Esophagus squamous epithelium (tissue), 4 donors: Measurements from ENCODE around the gene MMS19.

Experiments
- POLR2A ChIP-seq, 4 donors: fragments of 450-650 bp; IDR thresholded peaks; one replicate each; pipeline ENCODE4 v1.6.1; 2017; ENCODE audit warnings: antibody characterized with exemption in 4 of 4, mild to moderate bottlenecking in 4 of 4, moderate library complexity in 3 of 4
- TF ChIP-seq, protein P1 (sequence below), 6 experiments: fragments of 450-650 bp in 4 of 6; fragments of 200-600 bp in 2 of 6; sonication (generic) in 2 of 6; IDR thresholded peaks; one replicate each; pipeline ENCODE4 v1.5.1; 2016 to 2019; ENCODE audit warnings: antibody characterized with exemption in 6 of 6, mild to moderate bottlenecking in 4 of 6, moderate library complexity in 4 of 6

DNA sequence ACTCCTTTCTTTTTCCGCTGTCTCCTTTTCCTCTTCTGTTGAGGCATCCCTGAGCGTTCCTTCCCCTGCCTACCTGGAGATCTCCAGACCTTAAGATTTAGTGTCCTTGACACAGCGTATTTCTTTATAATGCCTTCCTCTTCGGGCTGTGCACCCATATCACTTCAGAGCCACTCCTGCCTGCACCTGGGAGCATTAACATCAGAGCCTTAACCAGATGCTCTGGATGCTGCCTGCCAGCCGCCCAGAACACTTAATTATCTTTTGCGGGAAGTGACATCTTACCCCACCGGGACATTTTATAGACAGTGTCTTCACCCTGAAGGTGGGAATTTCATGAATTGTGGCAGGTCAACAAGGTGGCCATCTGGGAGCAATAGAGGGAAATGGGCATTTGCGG is 24.7 kb upstream of the MMS19 start:
- TF ChIP-seq, protein P1, sequence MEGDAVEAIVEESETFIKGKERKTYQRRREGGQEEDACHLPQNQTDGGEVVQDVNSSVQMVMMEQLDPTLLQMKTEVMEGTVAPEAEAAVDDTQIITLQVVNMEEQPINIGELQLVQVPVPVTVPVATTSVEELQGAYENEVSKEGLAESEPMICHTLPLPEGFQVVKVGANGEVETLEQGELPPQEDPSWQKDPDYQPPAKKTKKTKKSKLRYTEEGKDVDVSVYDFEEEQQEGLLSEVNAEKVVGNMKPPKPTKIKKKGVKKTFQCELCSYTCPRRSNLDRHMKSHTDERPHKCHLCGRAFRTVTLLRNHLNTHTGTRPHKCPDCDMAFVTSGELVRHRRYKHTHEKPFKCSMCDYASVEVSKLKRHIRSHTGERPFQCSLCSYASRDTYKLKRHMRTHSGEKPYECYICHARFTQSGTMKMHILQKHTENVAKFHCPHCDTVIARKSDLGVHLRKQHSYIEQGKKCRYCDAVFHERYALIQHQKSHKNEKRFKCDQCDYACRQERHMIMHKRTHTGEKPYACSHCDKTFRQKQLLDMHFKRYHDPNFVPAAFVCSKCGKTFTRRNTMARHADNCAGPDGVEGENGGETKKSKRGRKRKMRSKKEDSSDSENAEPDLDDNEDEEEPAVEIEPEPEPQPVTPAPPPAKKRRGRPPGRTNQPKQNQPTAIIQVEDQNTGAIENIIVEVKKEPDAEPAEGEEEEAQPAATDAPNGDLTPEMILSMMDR (IDR thresholded peaks at IDR 0.05): no peak
- no peak for TF ChIP-seq POLR2A (IDR thresholded peaks at IDR 0.05)
